ENCODE data around the gene RIOK3. TPM values are rescaled to one million over a fixed set of nuclear protein-coding genes. Genes with fewer than 3 reads are reported as not detected.

The RIOK3 gene
- total RNA-seq, 2 donors from 2014 or later: 57.3 to 60.6 TPM

DNA sequence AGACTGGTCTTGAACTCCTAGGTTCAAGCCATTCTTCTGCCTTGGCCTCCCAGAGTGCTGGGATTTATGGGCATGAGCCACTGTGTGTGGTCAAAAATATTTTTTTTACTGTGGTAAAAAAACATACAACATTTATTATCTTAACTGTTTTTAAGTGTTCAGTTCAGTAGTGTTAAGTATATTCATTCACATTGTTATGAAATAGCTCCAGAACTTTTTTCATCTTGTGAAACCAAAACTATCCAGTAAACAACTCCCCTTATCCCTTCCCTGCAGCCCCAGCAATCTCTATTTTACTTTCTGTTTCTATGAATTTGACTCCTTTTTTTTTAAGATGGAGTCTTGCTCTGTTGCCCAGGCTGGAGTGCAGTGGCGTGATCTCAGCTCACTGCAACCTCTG is 59.6 kb downstream of the RIOK3 start:
- no peak for ATAC-seq
- intact Hi-C loops (cut with DNase I): loop anchor here (10.0 kb wide), 1 partner anchor 62 kb away; no protein-coding TSS in a partner anchor
- no peak for DNase-seq

DNA sequence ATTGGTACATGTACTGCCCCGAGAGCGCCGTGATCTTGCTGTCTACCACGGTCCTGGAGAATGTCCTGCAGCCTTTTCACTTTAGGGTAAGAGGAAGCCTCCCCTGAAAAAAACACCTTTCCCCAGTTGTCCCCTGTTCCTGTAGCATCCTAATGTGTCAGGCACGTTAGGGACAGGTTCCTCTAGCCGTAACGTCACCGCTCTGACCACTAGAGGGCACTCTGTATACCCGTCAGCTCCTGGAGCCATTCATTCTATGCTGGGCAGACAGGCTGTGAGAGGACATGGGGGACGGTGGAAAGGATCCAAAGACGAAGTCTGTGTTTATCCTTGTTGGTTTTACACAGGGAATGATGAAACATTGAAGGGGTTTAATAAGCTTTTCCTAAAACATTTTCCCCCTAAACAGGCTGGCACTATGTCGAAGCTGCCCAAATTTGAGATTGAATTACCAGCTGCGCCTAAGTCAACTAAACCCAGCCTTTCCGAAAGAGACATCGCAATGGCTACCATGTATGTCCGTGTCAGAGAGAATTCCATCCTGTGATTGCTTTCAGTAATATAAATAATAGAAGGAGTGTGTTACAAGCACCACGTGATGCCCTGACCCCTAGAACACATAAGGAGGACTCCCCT is 62.9 kb downstream of the RIOK3 start:
- Histone ChIP-seq H3K27ac (no peak overlapping the region), H3K36me3 (replicated peaks in 1 of 2; ENCODE audit: insufficient read depth in 1 of 2, low read depth in 2 of 2) (peaks cover 3 to 25% of the 10 kb centered on the region in 2 donors), H3K27me3 (no peaks in the 10 kb centered on the region), H3K9me3 (no peaks in the 10 kb centered on the region), H3K4me3 (no peak overlapping the region), H3K4me1 (no peaks in the 10 kb centered on the region)
- ATAC-seq: peak; percentile 91
- TF ChIP-seq, protein P1, sequence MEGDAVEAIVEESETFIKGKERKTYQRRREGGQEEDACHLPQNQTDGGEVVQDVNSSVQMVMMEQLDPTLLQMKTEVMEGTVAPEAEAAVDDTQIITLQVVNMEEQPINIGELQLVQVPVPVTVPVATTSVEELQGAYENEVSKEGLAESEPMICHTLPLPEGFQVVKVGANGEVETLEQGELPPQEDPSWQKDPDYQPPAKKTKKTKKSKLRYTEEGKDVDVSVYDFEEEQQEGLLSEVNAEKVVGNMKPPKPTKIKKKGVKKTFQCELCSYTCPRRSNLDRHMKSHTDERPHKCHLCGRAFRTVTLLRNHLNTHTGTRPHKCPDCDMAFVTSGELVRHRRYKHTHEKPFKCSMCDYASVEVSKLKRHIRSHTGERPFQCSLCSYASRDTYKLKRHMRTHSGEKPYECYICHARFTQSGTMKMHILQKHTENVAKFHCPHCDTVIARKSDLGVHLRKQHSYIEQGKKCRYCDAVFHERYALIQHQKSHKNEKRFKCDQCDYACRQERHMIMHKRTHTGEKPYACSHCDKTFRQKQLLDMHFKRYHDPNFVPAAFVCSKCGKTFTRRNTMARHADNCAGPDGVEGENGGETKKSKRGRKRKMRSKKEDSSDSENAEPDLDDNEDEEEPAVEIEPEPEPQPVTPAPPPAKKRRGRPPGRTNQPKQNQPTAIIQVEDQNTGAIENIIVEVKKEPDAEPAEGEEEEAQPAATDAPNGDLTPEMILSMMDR (IDR thresholded peaks at IDR 0.05): peak; percentile 53 to 86 (median 74)
- no peak for TF ChIP-seq POLR2A (IDR thresholded peaks at IDR 0.05)
- 35 to 43% methylated on average over 14 to 17 of the region's 17 CpGs for WGBS, 2 donors
- DNase-seq: peak; percentile 75 to 80 (median 76)
- intact Hi-C loops (cut with DNase I): loop anchor here (10.0 kb wide), 1 partner anchor 59 kb away; no protein-coding TSS in a partner anchor

More for the DNA sequence above, 59.6 kb downstream of the RIOK3 start:
- Histone ChIP-seq H3K27me3 (no peaks in the 10 kb centered on the region), H3K36me3 (replicated peaks in 1 of 2; ENCODE audit: insufficient read depth in 1 of 2, low read depth in 2 of 2) (peaks cover 0 to 16% of the 10 kb centered on the region in 2 donors), H3K4me3 (no peak overlapping the region), H3K4me1 (no peaks in the 10 kb centered on the region), H3K9me3 (no peaks in the 10 kb centered on the region), H3K27ac (no peak overlapping the region)
- TF ChIP-seq, protein P1 (IDR thresholded peaks at IDR 0.05): no peak
- TF ChIP-seq POLR2A (IDR thresholded peaks at IDR 0.05): no peak
- WGBS, 2 donors: 95 to 100% methylated on average over 1 of the region's 1 CpG

DNA sequence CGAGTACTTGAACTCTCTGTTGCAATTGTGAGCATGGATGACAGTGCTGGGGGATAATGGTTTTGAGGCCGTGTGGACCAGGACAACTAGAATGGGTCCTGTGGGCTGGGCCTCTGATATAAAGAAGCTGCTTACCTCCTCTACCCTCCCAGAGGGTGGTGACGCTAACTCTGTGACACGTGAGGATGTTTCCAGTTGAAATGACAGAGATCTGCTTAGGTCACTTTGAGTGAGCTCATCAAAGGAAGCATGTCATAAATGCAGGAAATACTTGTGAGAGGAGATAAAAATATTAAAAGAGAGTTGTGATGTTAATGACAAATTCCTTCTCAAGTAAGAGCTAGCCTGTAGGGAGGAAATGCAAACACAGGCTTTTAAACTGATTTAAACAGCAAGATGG is 66.6 kb downstream of the RIOK3 start:
- no peaks in the 10 kb centered on the region for H3K4me1 ChIP-seq
- H3K27ac ChIP-seq: no peak overlapping the region
- peaks cover 20 to 49% of the 10 kb centered on the region in 2 donors for H3K36me3 ChIP-seq (replicated peaks in 1 of 2; ENCODE audit: insufficient read depth in 1 of 2, low read depth in 2 of 2)
- intact Hi-C loops (cut with DNase I): loop anchor here (10.0 kb wide), 1 partner anchor 55 kb away; no protein-coding TSS in a partner anchor
- TF ChIP-seq, protein P1 (IDR thresholded peaks at IDR 0.05): no peak
- no peak for TF ChIP-seq POLR2A (IDR thresholded peaks at IDR 0.05)
- DNase-seq (no peak), ATAC-seq (no peak)
- no peaks in the 10 kb centered on the region for H3K27me3 ChIP-seq
- H3K4me3 ChIP-seq: no peak overlapping the region
- no peaks in the 10 kb centered on the region for H3K9me3 ChIP-seq
- WGBS, 2 donors: 79 to 83% methylated on average over 4 of the region's 4 CpGs

DNA sequence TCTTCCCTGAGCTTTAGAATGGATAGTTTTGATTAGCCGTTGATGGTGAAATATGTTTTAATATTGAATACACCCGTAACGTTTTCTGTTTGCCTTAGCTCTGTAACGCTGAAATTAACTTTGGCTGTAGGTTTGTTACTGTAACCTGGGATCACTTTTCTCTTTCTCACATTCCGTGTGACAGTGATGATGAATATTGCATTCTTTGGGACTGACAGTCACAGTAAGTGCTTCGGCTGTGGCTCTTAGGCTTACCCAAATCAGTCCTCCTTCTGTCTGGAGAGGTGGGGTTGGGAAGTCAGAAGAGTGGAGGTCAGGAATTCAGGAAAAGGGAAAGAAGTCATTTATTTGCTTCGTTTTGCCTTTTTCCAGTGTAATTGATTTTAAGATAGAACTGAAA is 68.2 kb downstream of the RIOK3 start:
- Histone ChIP-seq H3K9me3 (no peaks in the 10 kb centered on the region), H3K27me3 (no peaks in the 10 kb centered on the region), H3K4me3 (no peak overlapping the region), H3K4me1 (no peaks in the 10 kb centered on the region), H3K27ac (no peak overlapping the region), H3K36me3 (replicated peaks in 1 of 2; ENCODE audit: insufficient read depth in 1 of 2, low read depth in 2 of 2) (peaks cover 20 to 53% of the 10 kb centered on the region in 2 donors)
- WGBS, 2 donors: 80 to 83% methylated on average over 7 of the region's 7 CpGs
- no peak for ATAC-seq
- intact Hi-C loops (cut with DNase I): no loop called here
- TF ChIP-seq POLR2A (IDR thresholded peaks at IDR 0.05): no peak
- TF ChIP-seq, protein P1 (IDR thresholded peaks at IDR 0.05): no peak
- no peak for DNase-seq

DNA sequence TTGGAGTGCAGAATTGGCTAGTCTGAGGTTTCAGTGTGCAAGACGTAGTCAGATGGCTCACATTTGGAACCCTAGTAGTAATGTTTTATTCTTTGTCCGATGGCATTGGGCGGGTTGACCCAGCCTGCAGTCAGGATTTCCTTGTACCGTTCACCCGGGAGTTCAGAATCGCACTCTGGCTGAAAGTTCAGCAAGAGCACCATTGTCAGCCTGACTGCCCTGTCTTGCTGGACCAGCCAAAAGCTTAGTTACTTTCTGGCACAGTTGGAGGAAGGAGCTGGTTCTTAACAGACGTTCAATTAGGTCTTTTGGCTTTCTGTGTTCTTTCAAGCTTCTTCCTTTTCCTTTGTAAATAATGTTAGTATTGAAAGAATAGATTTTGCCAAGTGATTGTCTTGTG is 68.8 kb downstream of the RIOK3 start:
- peaks cover 20 to 57% of the 10 kb centered on the region in 2 donors for H3K36me3 ChIP-seq (replicated peaks in 1 of 2; ENCODE audit: insufficient read depth in 1 of 2, low read depth in 2 of 2)
- DNase-seq (no peak), ATAC-seq (no peak)
- WGBS, 2 donors: 90 to 92% methylated on average over 6 to 7 of the region's 7 CpGs
- intact Hi-C loops (cut with DNase I): no loop called here
- H3K27me3 ChIP-seq: no peaks in the 10 kb centered on the region
- H3K27ac ChIP-seq: no peak overlapping the region
- no peak overlapping the region for H3K4me3 ChIP-seq
- H3K4me1 ChIP-seq: no peaks in the 10 kb centered on the region
- H3K9me3 ChIP-seq: no peaks in the 10 kb centered on the region
- TF ChIP-seq, protein P1 (IDR thresholded peaks at IDR 0.05): no peak
- no peak for TF ChIP-seq POLR2A (IDR thresholded peaks at IDR 0.05)
